Peyer's patch (tissue), 4 donors: ENCODE results near the gene ALDH3A1. TPM values are rescaled to one million over a fixed set of nuclear protein-coding genes. Genes with fewer than 3 reads are reported as not detected.
A peak's percentile ranks its signal among the peaks of the same experiment; 100 is the strongest.

ENCODE experiments used
- DNase-seq, 3 donors: peaks; one replicate each; pipeline ENCODE4 v3.0.0-alpha.2; 2017 to 2019
- H3K27ac ChIP-seq, 4 donors: fragments of 200-600 bp; sonication (generic); one replicate each; pipeline ENCODE4 v1.5.1; 2016 to 2019
- H3K27me3 ChIP-seq, 2 donors: fragments of 200-600 bp; sonication (generic); one replicate each; pipeline ENCODE4 v1.5.1; 2019
- H3K36me3 ChIP-seq, 3 donors: fragments of 200-600 bp; sonication (generic); one replicate each; pipeline ENCODE4 v1.5.1; 2016 to 2019
- H3K4me1 ChIP-seq, 4 donors: fragments of 200-600 bp; sonication (generic); one replicate each; pipeline ENCODE4 v1.5.1; 2016 to 2019
- H3K4me3 ChIP-seq, 4 donors: fragments of 200-600 bp; sonication (generic); 1 replicate in 3 of 4; 2 replicates in 1 of 4; pipeline ENCODE4 v1.5.1; 2016 to 2019; ENCODE audit warnings: mild to moderate bottlenecking in 1 of 4
- H3K9me3 ChIP-seq, 4 donors: fragments of 200-600 bp; sonication (generic); one replicate each; pipeline ENCODE4 v1.5.1; 2016 to 2019; ENCODE audit warnings: mild to moderate bottlenecking in 1 of 4
- CTCF ChIP-seq, 6 experiments: fragments of 450-650 bp in 4 of 6; fragments of 200-600 bp in 2 of 6; sonication (generic) in 1 of 6; IDR thresholded peaks; one replicate each; pipeline ENCODE4 v1.5.1; 2017 to 2019; ENCODE audit warnings: antibody characterized with exemption in 6 of 6, mild to moderate bottlenecking in 3 of 6, moderate library complexity in 1 of 6
- POLR2A ChIP-seq, 2 donors: fragments of 450-650 bp; IDR thresholded peaks; one replicate each; pipeline ENCODE4 v1.5.1; 2017; ENCODE audit warnings: antibody characterized with exemption in 2 of 2, mild to moderate bottlenecking in 2 of 2, moderate library complexity in 2 of 2
- total RNA-seq, 4 donors: library from RNA; depleted of rRNA; stranded (reverse); fragments of >200 nt; gene quantifications; one replicate each; pipeline ENCODE4 v1.1.0, GENCODE V29; 2016

ALDH3A1 gene
- total RNA-seq, 4 donors from 2014 or later = 1.7 to 23.1 (median 3.2) TPM

GRCh38 chr17:19723964-19724363, 24.1 kb downstream of the ALDH3A1 start:
- Histone ChIP-seq H3K4me3 (no peak overlapping the region), H3K27me3 (no peaks in the 10 kb centered on the region), H3K36me3 (no peaks in the 10 kb centered on the region), H3K9me3 (no peaks in the 10 kb centered on the region), H3K27ac (no peak overlapping the region), H3K4me1 (peaks cover 0 to 43% (median 10%) of the 10 kb centered on the region in 4 donors)
- TF ChIP-seq POLR2A (IDR thresholded peaks at IDR 0.05) (no peak), CTCF (IDR thresholded peaks at IDR 0.05) (no peak)
- DNase-seq = no peak

- peak in 2 of 3 donors; percentile 83 to 88 for DNase-seq
- no peaks in the 10 kb centered on the region for H3K36me3 ChIP-seq
- H3K4me3 ChIP-seq = no peak overlapping the region
- no peaks in the 10 kb centered on the region for H3K9me3 ChIP-seq
- peaks cover 0 to 40% (median 6%) of the 10 kb centered on the region in 4 donors for H3K4me1 ChIP-seq
- TF ChIP-seq CTCF (IDR thresholded peaks at IDR 0.05) (no peak), POLR2A (IDR thresholded peaks at IDR 0.05) (no peak)
- H3K27ac ChIP-seq = peak overlapping the region in 3 of 4 donors; percentile 46 to 85 (median 75)
- H3K27me3 ChIP-seq = no peaks in the 10 kb centered on the region
Measured at GRCh38 chr17:19720631-19721426, 27.3 kb downstream of the ALDH3A1 start.

- Histone ChIP-seq H3K36me3 (no peaks in the 10 kb centered on the region), H3K4me3 (no peak overlapping the region), H3K27me3 (no peaks in the 10 kb centered on the region), H3K27ac (peak overlapping the region in 3 of 4 donors; percentile 46 to 85 (median 75)), H3K9me3 (no peaks in the 10 kb centered on the region), H3K4me1 (peaks cover 0 to 40% (median 6%) of the 10 kb centered on the region in 4 donors)
- TF ChIP-seq CTCF (IDR thresholded peaks at IDR 0.05) (no peak), POLR2A (IDR thresholded peaks at IDR 0.05) (no peak)
- no peak for DNase-seq
Measured at GRCh38 chr17:19720210-19720475, 28.0 kb downstream of the ALDH3A1 start.

- H3K27ac ChIP-seq = peak overlapping the region in 3 of 4 donors; percentile 49 to 85 (median 75)
- no peak overlapping the region for H3K4me3 ChIP-seq
- H3K36me3 ChIP-seq = no peaks in the 10 kb centered on the region
- TF ChIP-seq CTCF (IDR thresholded peaks at IDR 0.05) (no peak), POLR2A (IDR thresholded peaks at IDR 0.05) (no peak)
- no peaks in the 10 kb centered on the region for H3K9me3 ChIP-seq
- peak in 2 of 3 donors; percentile 70 to 82 for DNase-seq
- H3K27me3 ChIP-seq = no peaks in the 10 kb centered on the region
- peaks cover 0 to 36% (median 6%) of the 10 kb centered on the region in 4 donors for H3K4me1 ChIP-seq
Measured at GRCh38 chr17:19719355-19720209, 28.5 kb downstream of the ALDH3A1 start.

GRCh38 chr17:19718613-19719354, 29.3 kb downstream of the ALDH3A1 start:
- Histone ChIP-seq H3K27me3 (no peaks in the 10 kb centered on the region), H3K36me3 (no peaks in the 10 kb centered on the region), H3K27ac (peak overlapping the region in 2 of 4 donors; percentile 75 to 85), H3K4me3 (no peak overlapping the region), H3K4me1 (peaks cover 0 to 30% (median 6%) of the 10 kb centered on the region in 4 donors), H3K9me3 (no peaks in the 10 kb centered on the region)
- TF ChIP-seq CTCF (IDR thresholded peaks at IDR 0.05) = peak in 3 of 6 experiments; percentile 25 to 37 (median 32)
- TF ChIP-seq POLR2A (IDR thresholded peaks at IDR 0.05) = no peak
- DNase-seq = peak in 2 of 3 donors; percentile 47 to 51
